Colon (tissue), 2 donors: ENCODE results near the gene ULBP1.
"Not testable (repeated sequence)": the region's sequence is repeated elsewhere in the genome, so short reads cannot be mapped to it uniquely, and the experiment has no call there.

Experiments used
- FAIRE-seq: peaks from 2 replicates; lab custom pipeline; 2012; peaks lifted over from hg19 to GRCh38; lab: Jason Lieb, UNC
- donor health status: control.
- donor health status: control.

The ULBP1 gene

GRCh38 chr6:149953390-149953789 lies 10.4 kb upstream of the ULBP1 start:
- not testable (repeated sequence) for FAIRE-seq

GRCh38 chr6:149953934-149954327 lies 9.8 kb upstream of the ULBP1 start:
- not testable (repeated sequence) for FAIRE-seq

- not testable (repeated sequence) for FAIRE-seq
Observed at GRCh38 chr6:149954328-149954983, 9.3 kb upstream of the ULBP1 start.

DNA sequence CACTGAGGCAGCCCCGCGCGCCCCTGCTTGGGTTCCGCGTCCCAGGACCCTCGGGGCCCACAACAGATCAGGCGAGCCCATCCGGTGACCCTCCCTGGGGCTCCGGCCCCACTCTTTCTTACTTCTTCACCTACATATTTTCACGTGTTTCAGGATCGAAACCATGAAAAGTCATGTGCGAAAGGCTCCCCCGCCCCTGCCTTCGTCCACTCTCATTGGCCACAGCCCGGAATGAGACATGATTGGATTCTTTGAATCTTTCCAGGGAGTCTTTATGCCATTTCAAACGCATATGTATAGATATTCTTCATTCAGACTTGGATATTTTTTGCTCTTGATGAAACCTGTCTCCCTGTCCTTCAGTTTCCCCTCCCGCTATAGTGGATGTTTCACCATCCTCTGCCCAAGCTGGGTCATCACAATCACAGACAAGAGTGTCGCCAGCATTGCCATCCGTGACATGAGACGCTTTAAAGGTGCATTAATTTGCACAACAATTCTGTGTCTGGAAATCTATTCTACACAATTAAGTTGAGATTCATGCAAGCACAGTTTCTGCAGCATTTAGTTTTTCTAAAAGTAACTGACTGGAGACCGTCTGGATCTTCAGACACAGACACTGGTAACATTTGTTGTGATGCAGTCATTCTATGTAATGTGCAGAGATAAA lies 8.6 kb upstream of the ULBP1 start:
- not testable (repeated sequence) for FAIRE-seq

GRCh38 chr6:149955654-149956317 lies 8.0 kb upstream of the ULBP1 start:
- not testable (repeated sequence) for FAIRE-seq

GRCh38 chr6:149958124-149958523 lies 5.6 kb upstream of the ULBP1 start:
- FAIRE-seq: not testable (repeated sequence)

DNA sequence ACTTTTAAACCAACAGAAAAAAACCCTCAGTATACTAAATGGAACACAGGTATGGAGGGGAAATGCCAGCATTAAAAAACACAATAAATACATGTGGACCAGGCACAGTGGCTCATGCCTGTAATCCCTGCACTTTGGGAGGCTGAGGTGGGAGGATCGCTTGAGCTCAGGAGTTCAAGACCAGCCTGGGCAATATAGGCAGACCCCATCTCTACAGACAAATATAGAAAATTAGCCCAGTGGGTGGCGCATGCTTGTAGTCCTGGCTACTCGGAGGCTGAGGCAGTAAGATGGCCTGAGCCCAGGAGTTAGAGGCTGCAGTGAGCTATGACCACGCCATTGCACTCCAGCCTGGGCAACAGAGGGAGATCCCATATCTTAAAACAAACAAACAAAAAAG lies 3.9 kb upstream of the ULBP1 start:
- not testable (repeated sequence) for FAIRE-seq

- FAIRE-seq: no peak
Observed at GRCh38 chr6:149960488-149960887, 3.3 kb upstream of the ULBP1 start.

- FAIRE-seq: no peak
Observed at GRCh38 chr6:149961728-149962425, 1.9 kb upstream of the ULBP1 start.

- FAIRE-seq: no peak
Observed at GRCh38 chr6:149962461-149963211, 1.1 kb upstream of the ULBP1 start.

DNA sequence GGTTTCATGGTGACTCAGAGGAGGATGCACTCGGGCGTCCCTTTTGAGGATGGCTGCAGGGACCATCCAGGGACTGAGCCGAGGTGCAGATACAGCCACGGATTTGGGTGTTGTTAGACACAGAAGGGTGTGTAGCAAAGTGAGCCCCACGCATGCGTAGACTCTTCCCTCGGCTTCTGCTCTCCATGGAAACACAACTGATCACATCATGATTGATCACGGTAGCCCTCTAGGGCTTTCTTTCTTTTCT lies 606 bp upstream of the ULBP1 start:
- no peak for FAIRE-seq

- FAIRE-seq: no peak
Observed at GRCh38 chr6:149964308-149965193, 808 bp downstream of the ULBP1 start.

GRCh38 chr6:149965194-149966020 lies 1.7 kb downstream of the ULBP1 start:
- no peak for FAIRE-seq

- FAIRE-seq: not testable (repeated sequence)
Observed at GRCh38 chr6:149966319-149966718, 2.6 kb downstream of the ULBP1 start.

DNA sequence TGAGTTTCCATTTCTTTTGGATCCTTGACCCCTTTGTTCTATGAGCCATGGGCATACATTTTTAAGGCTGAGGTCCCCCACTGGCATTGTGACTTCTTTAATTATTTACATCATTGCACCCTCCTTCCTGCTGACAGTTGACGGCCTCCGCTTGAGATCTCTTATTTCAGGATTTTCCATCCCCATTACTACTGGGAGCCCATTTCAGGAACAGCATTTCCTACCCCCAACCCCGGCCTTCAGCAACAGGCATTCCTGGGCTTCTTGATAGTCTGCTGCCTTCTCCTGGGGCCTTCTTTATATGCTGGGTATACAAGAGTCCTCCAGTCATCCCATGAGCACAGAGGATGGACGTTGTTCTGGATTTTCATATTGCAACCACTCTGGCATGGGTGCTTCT lies 3.8 kb downstream of the ULBP1 start:
- FAIRE-seq: no peak

DNA sequence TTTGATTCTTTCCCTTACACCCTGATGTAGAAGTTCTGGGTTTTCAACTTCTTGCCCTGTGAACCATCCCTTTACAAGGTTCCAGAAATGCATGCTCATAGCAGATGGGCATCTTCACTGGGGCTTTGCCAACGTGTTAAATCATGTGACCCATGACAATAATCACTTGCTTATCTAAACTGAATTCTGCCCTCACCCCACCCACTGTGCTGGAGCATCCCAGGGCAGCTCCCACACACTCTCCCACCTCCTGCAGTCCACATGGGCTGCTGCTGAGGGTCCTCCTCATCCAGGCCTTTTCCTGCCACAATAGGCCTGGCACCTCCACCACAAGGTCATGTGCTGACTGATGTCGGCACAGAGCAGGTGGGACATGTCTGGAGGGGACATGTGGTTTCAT lies 4.3 kb downstream of the ULBP1 start:
- FAIRE-seq: not testable (repeated sequence)

- FAIRE-seq: not testable (repeated sequence)
Observed at GRCh38 chr6:149968909-149969308, 5.2 kb downstream of the ULBP1 start.

- FAIRE-seq: no peak
Observed at GRCh38 chr6:149969635-149970034, 5.9 kb downstream of the ULBP1 start.

GRCh38 chr6:149974394-149974793 lies 10.7 kb downstream of the ULBP1 start:
- FAIRE-seq: not testable (repeated sequence)

GRCh38 chr6:149974825-149975224 lies 11.1 kb downstream of the ULBP1 start:
- FAIRE-seq: no peak
